Lower lobe of right lung (tissue), 2 donors: Measurements from ENCODE around the gene NOTUM. TPM values are rescaled to one million over a fixed set of nuclear protein-coding genes. Genes with fewer than 3 reads are reported as not detected.
A peak's percentile ranks its signal among the peaks of the same experiment; 100 is the strongest.

Experiments used
- ATAC-seq, 2 donors: fragments of 200-7000 bp; cut with Tn5 transposase; one replicate each; pipeline ENCODE4 v1.9.1; 2020 to 2022; ENCODE audit warnings: mild to moderate bottlenecking in 2 of 2, moderate library complexity in 2 of 2
- DNase-seq: peaks from one replicate; pipeline ENCODE4 v3.0.0-alpha.2; 2020
- H3K27ac ChIP-seq: fragments of 200-600 bp; one replicate; pipeline ENCODE4 v1.8.0; 2022
- H3K27me3 ChIP-seq: fragments of 200-600 bp; one replicate; pipeline ENCODE4 v1.8.0; 2022; ENCODE audit warnings: low read depth
- H3K36me3 ChIP-seq: fragments of 200-600 bp; one replicate; pipeline ENCODE4 v1.8.0; 2022; ENCODE audit warnings: mild to moderate bottlenecking
- H3K4me1 ChIP-seq: fragments of 200-600 bp; one replicate; pipeline ENCODE4 v1.8.0; 2022
- H3K4me3 ChIP-seq: fragments of 200-600 bp; one replicate; pipeline ENCODE4 v1.8.0; 2022; ENCODE audit warnings: mild to moderate bottlenecking
- H3K9me3 ChIP-seq: fragments of 200-600 bp; one replicate; pipeline ENCODE4 v1.8.0; 2022
- intact Hi-C: fragments of 100-400 bp; cut with DNase I; formaldehyde crosslinking; loops from one replicate; pipeline ENCODE4 v1.11.0; 2022
- total RNA-seq: library from RNA; stranded (reverse); fragmentation: NEBNext Ultra II Directional; extraction: Animal tissue kit (Norgen Biotek cat#: 25700); gene quantifications from one replicate; pipeline ENCODE4 v1.2.1, GENCODE V29; 2021
- TF ChIP-seq, protein P1 (sequence below): fragments of 200-600 bp; IDR thresholded peaks from one replicate; pipeline ENCODE4 v1.8.0; 2022; ENCODE audit warnings: antibody characterized with exemption, mild to moderate bottlenecking
- donor health status: DM: no; HTN: yes; CAD: no; lungs with severe emphysema.

NOTUM gene
- total RNA-seq, 1 donor from 2014 or later: 4.4 TPM

DNA sequence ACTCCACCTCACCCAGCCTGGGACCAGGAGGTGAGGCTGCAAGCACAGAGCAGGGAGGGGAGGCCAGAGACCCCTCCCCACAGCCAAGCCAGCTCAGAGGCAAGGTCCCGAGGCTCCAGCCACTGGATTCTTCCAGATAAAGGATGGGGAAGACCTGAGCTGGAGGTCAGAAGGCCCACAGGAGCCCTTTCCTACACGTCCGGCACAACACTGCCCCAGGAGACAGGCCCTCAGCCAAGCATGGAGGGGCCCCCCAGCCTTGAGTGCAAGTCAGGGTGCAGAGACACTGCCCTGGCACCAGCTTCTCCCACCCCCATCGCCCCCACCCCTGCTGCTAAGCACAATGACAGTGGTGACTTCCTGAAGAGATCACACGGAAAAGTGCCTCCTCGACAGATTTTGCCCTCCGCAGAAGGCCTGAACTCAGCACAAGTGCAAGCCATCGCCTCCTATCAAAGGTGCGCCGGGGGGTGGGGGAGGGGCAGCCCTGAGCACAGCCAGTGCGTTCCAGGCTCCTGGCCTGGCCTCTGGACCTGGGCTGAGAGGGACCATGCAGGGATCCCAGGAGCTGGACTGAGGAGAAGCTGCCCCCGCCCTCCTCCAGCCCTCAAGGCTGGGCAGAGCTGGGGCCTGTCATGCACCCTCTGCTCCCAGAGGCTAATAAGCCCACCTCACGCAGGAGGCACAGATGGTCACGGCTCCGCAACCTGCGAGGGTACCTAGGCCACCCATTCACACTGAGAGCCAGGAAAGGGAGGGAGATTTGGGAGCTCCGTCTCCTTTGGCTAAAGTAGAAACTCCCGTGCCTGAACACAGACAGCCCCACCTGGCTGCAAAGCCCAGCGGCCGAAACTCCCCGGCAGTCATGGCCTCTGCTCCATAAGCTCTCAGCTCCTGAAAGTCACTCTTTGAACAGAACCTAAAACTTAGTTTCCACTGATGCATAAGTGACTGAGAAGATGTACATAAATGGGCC lies 36.1 kb downstream of the NOTUM start:
- DNase-seq: no peak
- peak overlapping the region; percentile 58 for H3K27ac ChIP-seq

GRCh38 chr17:81923302-81924260 lies 37.4 kb downstream of the NOTUM start:
- H3K27me3 ChIP-seq: peaks cover 6% of the 10 kb centered on the region
- intact Hi-C loops: no loop called here
- TF ChIP-seq, protein P1, sequence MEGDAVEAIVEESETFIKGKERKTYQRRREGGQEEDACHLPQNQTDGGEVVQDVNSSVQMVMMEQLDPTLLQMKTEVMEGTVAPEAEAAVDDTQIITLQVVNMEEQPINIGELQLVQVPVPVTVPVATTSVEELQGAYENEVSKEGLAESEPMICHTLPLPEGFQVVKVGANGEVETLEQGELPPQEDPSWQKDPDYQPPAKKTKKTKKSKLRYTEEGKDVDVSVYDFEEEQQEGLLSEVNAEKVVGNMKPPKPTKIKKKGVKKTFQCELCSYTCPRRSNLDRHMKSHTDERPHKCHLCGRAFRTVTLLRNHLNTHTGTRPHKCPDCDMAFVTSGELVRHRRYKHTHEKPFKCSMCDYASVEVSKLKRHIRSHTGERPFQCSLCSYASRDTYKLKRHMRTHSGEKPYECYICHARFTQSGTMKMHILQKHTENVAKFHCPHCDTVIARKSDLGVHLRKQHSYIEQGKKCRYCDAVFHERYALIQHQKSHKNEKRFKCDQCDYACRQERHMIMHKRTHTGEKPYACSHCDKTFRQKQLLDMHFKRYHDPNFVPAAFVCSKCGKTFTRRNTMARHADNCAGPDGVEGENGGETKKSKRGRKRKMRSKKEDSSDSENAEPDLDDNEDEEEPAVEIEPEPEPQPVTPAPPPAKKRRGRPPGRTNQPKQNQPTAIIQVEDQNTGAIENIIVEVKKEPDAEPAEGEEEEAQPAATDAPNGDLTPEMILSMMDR: no peak
- DNase-seq (peak; percentile 87), ATAC-seq (peak; percentile 40 to 50)
- peak overlapping the region; percentile 43 for H3K4me3 ChIP-seq
- peaks cover 66% of the 10 kb centered on the region for H3K4me1 ChIP-seq
- peak overlapping the region; percentile 58 for H3K27ac ChIP-seq
- no peaks in the 10 kb centered on the region for H3K9me3 ChIP-seq
- peaks cover 42% of the 10 kb centered on the region for H3K36me3 ChIP-seq

More for the DNA sequence above, 36.1 kb downstream of the NOTUM start:
- Histone ChIP-seq H3K4me3 (peak overlapping the region; percentile 43), H3K9me3 (no peaks in the 10 kb centered on the region), H3K4me1 (peaks cover 66% of the 10 kb centered on the region), H3K36me3 (peaks cover 31% of the 10 kb centered on the region), H3K27me3 (peaks cover 13% of the 10 kb centered on the region)
- TF ChIP-seq, protein P1: no peak
- no peak for ATAC-seq
- intact Hi-C loops: no loop called here

DNA sequence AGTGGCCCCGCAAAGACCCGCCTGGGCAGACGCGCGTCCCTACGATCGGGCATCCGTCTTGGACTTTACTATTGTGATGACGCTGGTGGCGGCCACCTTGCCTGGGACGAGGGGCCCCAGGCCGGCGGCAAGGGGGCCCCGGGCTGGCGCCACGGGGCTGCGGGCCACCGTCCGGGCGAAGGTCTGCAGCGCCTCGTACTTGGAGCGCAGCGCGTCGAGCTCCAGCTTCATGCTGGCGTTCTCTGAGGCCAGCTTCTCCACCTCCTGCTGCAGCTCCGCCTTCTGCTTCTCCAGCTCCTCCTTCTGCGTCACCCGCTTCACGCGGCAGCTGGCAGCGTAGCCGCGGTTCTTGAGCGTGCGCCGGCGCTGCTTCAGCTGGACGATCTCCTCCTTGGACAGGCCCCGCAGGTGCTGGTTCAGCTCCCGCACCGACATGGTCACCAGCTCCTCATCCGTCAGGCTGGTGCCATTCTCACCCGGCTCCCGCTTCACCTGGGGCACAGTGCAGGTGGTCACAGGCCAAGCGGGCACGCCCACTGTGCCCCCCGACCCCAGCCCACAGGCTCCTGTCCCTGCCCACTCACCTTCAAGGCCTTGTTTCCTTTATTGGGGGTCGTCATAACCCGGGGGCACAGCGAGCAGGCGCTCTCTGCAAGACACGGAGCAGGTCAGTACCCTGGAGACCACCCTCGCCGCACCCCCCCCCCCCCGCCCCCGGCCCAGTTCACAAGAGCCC lies 38.3 kb downstream of the NOTUM start:
- H3K4me3 ChIP-seq: peak overlapping the region; percentile 43
- H3K36me3 ChIP-seq: peaks cover 42% of the 10 kb centered on the region
- no peak for ATAC-seq
- no peaks in the 10 kb centered on the region for H3K27me3 ChIP-seq
- H3K27ac ChIP-seq: peak overlapping the region; percentile 58
- DNase-seq: no peak
- no peaks in the 10 kb centered on the region for H3K9me3 ChIP-seq
- H3K4me1 ChIP-seq: peaks cover 65% of the 10 kb centered on the region
- TF ChIP-seq, protein P1: no peak
- intact Hi-C loops: no loop called here

DNA sequence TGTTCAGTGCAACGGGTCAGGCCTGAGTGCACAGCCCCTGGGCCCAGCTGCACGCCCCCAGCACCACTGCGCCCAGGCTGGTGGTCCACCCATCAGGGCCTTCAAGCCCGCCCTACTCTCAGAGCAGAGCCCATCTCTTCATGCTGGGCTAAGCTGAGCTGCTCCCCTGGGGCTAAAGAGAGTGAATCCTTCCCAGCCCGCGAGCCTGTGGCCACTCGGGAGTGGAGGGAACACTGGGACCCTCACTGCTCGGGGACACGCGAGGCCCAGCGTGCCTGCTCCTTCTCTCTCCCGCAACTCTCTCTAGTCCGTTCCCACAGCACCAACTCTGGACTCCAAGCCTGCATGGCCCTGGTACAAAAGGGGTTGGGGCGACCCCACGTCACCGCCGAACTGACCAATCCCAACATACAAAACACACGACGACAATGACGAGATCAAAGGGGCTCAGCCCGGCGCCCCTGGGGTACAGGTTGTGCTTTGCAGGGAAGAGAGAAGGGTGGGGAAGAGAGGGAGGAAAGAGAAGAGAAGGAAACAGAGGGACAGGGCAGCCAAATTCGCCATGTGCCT lies 38.9 kb downstream of the NOTUM start:
- Histone ChIP-seq H3K4me1 (peaks cover 69% of the 10 kb centered on the region), H3K27me3 (no peaks in the 10 kb centered on the region), H3K36me3 (peaks cover 42% of the 10 kb centered on the region), H3K4me3 (no peak overlapping the region), H3K9me3 (no peaks in the 10 kb centered on the region), H3K27ac (no peak overlapping the region)
- DNase-seq (no peak), ATAC-seq (no peak)
- intact Hi-C loops: no loop called here
- TF ChIP-seq, protein P1: no peak
